Trophoblast cell (in vitro differentiated cells and primary cell): ENCODE measurements around the gene DOCK10.

Experiments used
- DNase-seq, 2 donors: peaks; one replicate each; pipeline ENCODE4 v3.0.0-alpha.2; 2016
- H2AFZ ChIP-seq: 2 replicates; pipeline ENCODE4 v1.6.1; 2013; ENCODE audit warnings: low read length, moderate library complexity, mild to moderate bottlenecking; ENCODE audit not compliant: insufficient read depth, poor library complexity
- H2AK5ac ChIP-seq: 2 replicates; pipeline ENCODE4 v1.6.1; 2013; ENCODE audit warnings: mild to moderate bottlenecking, low read length
- H2BK120ac ChIP-seq: 2 replicates; pipeline ENCODE4 v1.6.1; 2013; ENCODE audit warnings: low read length, mild to moderate bottlenecking, moderate library complexity; ENCODE audit not compliant: insufficient read depth, poor library complexity
- H2BK12ac ChIP-seq: 2 replicates; pipeline ENCODE4 v1.6.1; 2013; ENCODE audit warnings: mild to moderate bottlenecking, low read length, moderate library complexity
- H2BK5ac ChIP-seq: 2 replicates; pipeline ENCODE4 v1.6.1; 2013; ENCODE audit warnings: low read length, low read depth, moderate library complexity, mild to moderate bottlenecking; ENCODE audit not compliant: poor library complexity
- H3K14ac ChIP-seq: 2 replicates; pipeline ENCODE4 v1.6.1; 2013; ENCODE audit warnings: mild to moderate bottlenecking, low read length
- H3K18ac ChIP-seq: 2 replicates; pipeline ENCODE4 v1.6.1; 2013; ENCODE audit warnings: mild to moderate bottlenecking, low read length
- H3K23ac ChIP-seq: 2 replicates; pipeline ENCODE4 v1.6.1; 2013; ENCODE audit warnings: low read length
- H3K27ac ChIP-seq: 2 replicates; pipeline ENCODE4 v1.5.1; 2013; ENCODE audit warnings: low read depth, mild to moderate bottlenecking, inconsistent platforms, low read length, moderate library complexity
- H3K27me3 ChIP-seq: 2 replicates; pipeline ENCODE4 v1.6.1; 2013; ENCODE audit warnings: inconsistent platforms, mild to moderate bottlenecking, low read length, moderate library complexity; ENCODE audit not compliant: insufficient read depth
- H3K36me3 ChIP-seq, 2 experiments: 1 replicate in 1 of 2; 2 replicates in 1 of 2; pipeline ENCODE4 v1.6.1; 2013; ENCODE audit warnings: low read length in 2 of 2, mild to moderate bottlenecking in 2 of 2, moderate library complexity in 1 of 2; ENCODE audit not compliant: insufficient read depth in 2 of 2, control insufficient read depth in 1 of 2
- H3K4ac ChIP-seq: 2 replicates; pipeline ENCODE4 v1.6.1; 2013; ENCODE audit warnings: low read depth, mild to moderate bottlenecking, low read length, moderate library complexity
- H3K4me1 ChIP-seq, 2 experiments: 1 replicate in 1 of 2; 2 replicates in 1 of 2; pipeline ENCODE4 v1.6.1; 2013; ENCODE audit warnings: low read length in 2 of 2, mild to moderate bottlenecking in 2 of 2, moderate library complexity in 1 of 2; ENCODE audit not compliant: insufficient read depth in 2 of 2, control insufficient read depth in 1 of 2
- H3K4me2 ChIP-seq: 2 replicates; pipeline ENCODE4 v1.6.1; 2013; ENCODE audit warnings: inconsistent platforms, mild to moderate bottlenecking, low read length, moderate library complexity
- H3K4me3 ChIP-seq: 2 replicates; pipeline ENCODE4 v1.5.1; 2013; ENCODE audit warnings: mild to moderate bottlenecking, low read depth, low read length, inconsistent platforms
- H3K79me1 ChIP-seq: one replicate; pipeline ENCODE4 v1.6.1; 2013; ENCODE audit warnings: low read length
- H3K79me2 ChIP-seq: 2 replicates; pipeline ENCODE4 v1.6.1; 2013; ENCODE audit warnings: low read length, mild to moderate bottlenecking; ENCODE audit not compliant: control insufficient read depth, insufficient read depth, poor library complexity
- H3K9ac ChIP-seq: 2 replicates; pipeline ENCODE4 v1.6.1; 2013; ENCODE audit warnings: mild to moderate bottlenecking, low read length
- H3K9me3 ChIP-seq: 2 replicates; pipeline ENCODE4 v1.6.1; 2013; ENCODE audit warnings: low read depth, mild to moderate bottlenecking, control low read depth, inconsistent platforms, low read length; ENCODE audit not compliant: insufficient read depth
- H4K12ac ChIP-seq: 2 replicates; pipeline ENCODE4 v1.6.1; 2013; ENCODE audit warnings: low read depth, mild to moderate bottlenecking, low read length, moderate library complexity
- H4K8ac ChIP-seq: 2 replicates; pipeline ENCODE4 v1.6.1; 2013; ENCODE audit warnings: low read depth, mild to moderate bottlenecking, low read length, moderate library complexity
- H4K91ac ChIP-seq: one replicate; pipeline ENCODE4 v1.6.1; 2013; ENCODE audit warnings: low read depth, mild to moderate bottlenecking, low read length, moderate library complexity
- WGBS: extraction: QIAGEN DNeasy Blood & Tissue Kit; methylation state at CpG from one replicate; pipeline ENCODE4 v1.1.7; 2013; ENCODE audit warnings: missing lambda C conversion rate; ENCODE audit not compliant: insufficient read length, insufficient coverage; ENCODE audit errors: extremely low coverage; 5-methylcytosine and 5-hydroxymethylcytosine counted together

Gene DOCK10

DNA sequence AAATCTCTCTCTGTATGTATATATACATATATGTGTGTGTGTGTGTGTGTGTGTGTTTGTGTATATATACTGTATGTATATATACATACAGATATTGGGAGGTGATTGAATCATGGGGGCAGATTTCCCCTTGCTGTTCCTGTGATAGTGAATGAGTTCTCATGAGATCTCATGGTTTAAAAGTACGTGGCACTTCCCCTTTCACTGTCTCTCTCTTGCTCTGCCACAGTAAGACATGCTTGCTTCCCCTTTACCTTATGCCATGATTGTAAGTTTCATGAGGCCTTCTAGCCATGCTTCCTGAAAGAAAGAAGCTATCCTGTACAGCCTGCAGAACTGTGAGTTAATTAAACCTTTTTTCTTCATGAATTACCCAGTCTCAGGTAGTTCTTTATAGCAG is 307.3 kb downstream of the DOCK10 start:
- H3K79me2 ChIP-seq: no peaks in the 10 kb centered on the region
- no peak overlapping the region for H3K14ac ChIP-seq
- no peak overlapping the region for H3K4me2 ChIP-seq
- H4K12ac ChIP-seq: no peak overlapping the region
- no peak overlapping the region for H2BK5ac ChIP-seq
- H2BK12ac ChIP-seq: no peak overlapping the region
- no peaks in the 10 kb centered on the region for H3K4me1 ChIP-seq
- H3K23ac ChIP-seq: no peak overlapping the region
- H3K27ac ChIP-seq: no peak overlapping the region
- no CpG with 5 or more reads among the region's 1 CpG for WGBS
- H4K91ac ChIP-seq: no peak overlapping the region
- no peaks in the 10 kb centered on the region for H3K27me3 ChIP-seq
- H2AFZ ChIP-seq: no peak overlapping the region
- H3K18ac ChIP-seq: no peak overlapping the region
- H3K4ac ChIP-seq: no peak overlapping the region
- no peak overlapping the region for H2AK5ac ChIP-seq
- H3K9me3 ChIP-seq: peaks cover 9% of the 10 kb centered on the region
- H3K79me1 ChIP-seq: no peaks in the 10 kb centered on the region
- no peaks in the 10 kb centered on the region for H3K36me3 ChIP-seq
- no peak overlapping the region for H2BK120ac ChIP-seq
- no peak for DNase-seq
- H4K8ac ChIP-seq: no peak overlapping the region
- H3K4me3 ChIP-seq: no peak overlapping the region
- H3K9ac ChIP-seq: no peak overlapping the region

DNA sequence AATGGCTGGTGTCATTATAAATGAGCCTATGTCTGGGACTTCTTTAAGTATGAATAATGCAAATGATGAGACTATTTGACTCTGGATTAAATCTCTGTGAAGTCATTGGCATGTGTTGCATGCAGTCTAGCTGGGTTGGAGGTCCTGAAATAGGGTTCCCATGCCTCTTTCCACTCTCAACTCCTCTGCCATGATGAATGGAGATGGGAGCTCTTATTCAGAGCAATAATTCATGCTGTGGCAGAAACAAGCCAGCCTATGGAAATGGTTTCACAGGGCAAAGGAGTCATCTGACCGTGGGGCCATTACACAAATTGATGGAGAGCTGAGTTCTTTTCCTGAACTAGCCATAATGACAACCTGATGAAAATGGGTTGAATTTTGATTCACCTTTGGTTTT is 310.6 kb downstream of the DOCK10 start:
- Histone ChIP-seq H3K4me2 (no peak overlapping the region), H3K27me3 (no peaks in the 10 kb centered on the region), H2BK12ac (no peak overlapping the region), H3K14ac (no peak overlapping the region), H3K79me1 (no peaks in the 10 kb centered on the region), H3K23ac (no peak overlapping the region), H3K18ac (no peak overlapping the region), H3K27ac (no peak overlapping the region), H2AFZ (no peak overlapping the region), H2BK120ac (no peak overlapping the region), H4K8ac (no peak overlapping the region), H3K79me2 (no peaks in the 10 kb centered on the region), H3K36me3 (no peaks in the 10 kb centered on the region), H3K4ac (no peak overlapping the region), H4K12ac (no peak overlapping the region), H3K4me3 (no peak overlapping the region), H3K9me3 (peaks cover 6% of the 10 kb centered on the region), H2AK5ac (no peak overlapping the region), H3K9ac (no peak overlapping the region), H4K91ac (no peak overlapping the region), H3K4me1 (no peaks in the 10 kb centered on the region), H2BK5ac (no peak overlapping the region)
- WGBS: no CpG with 5 or more reads among the region's 1 CpG
- DNase-seq: no peak

DNA sequence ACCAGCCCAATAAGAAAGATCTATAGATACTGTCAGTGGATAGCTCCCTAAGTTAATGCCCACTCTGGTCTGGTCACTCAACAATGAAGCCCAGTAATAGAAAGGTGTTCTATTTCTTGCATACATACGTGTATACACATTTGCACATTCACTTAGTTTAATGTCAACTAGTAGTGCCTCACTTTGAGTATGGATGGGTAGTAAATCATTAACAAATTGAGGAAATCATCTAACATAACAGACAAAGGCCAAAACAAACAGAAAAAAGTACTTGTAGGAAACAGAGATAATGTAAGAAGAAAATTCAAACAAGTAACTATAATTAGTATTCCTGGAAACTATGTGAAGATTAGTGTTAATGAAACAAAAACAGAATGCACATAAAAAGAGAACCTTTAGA is 312.8 kb downstream of the DOCK10 start:
- Histone ChIP-seq H3K23ac (no peak overlapping the region), H3K4me3 (no peak overlapping the region), H3K27me3 (no peaks in the 10 kb centered on the region), H4K91ac (no peak overlapping the region), H3K18ac (no peak overlapping the region), H3K4me2 (no peak overlapping the region), H3K9me3 (no peaks in the 10 kb centered on the region), H3K27ac (no peak overlapping the region), H3K14ac (no peak overlapping the region), H3K79me1 (no peaks in the 10 kb centered on the region), H2AFZ (no peak overlapping the region), H2AK5ac (no peak overlapping the region), H2BK120ac (no peak overlapping the region), H3K36me3 (no peaks in the 10 kb centered on the region), H4K8ac (no peak overlapping the region), H3K79me2 (no peaks in the 10 kb centered on the region), H3K4me1 (no peaks in the 10 kb centered on the region), H3K4ac (no peak overlapping the region), H3K9ac (no peak overlapping the region), H2BK5ac (no peak overlapping the region), H4K12ac (no peak overlapping the region), H2BK12ac (no peak overlapping the region)
- no peak for DNase-seq
- no CpG with 5 or more reads among the region's 1 CpG for WGBS

DNA sequence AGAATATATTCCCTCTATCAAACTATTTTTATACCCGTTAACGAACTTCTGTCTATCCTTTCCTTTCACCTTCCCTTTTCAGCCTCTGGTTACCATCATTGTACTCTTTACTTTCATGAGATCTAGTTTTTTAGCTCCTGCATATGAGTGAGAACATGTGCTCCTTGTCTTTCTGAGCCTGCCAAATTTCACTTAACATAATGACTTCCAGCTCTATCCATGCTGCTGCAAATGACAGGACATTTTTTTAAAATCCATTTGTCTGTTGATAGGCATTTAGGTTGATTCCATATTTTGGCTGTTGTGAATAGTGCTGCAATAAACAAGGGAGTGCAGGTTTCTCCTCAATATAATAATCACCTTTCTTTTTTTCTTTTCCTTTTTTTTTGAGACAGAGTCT is 317.9 kb downstream of the DOCK10 start:
- Histone ChIP-seq H3K27me3 (no peaks in the 10 kb centered on the region), H3K36me3 (no peaks in the 10 kb centered on the region), H2BK5ac (no peak overlapping the region), H4K12ac (no peak overlapping the region), H3K4me2 (no peak overlapping the region), H3K4me3 (no peak overlapping the region), H3K79me1 (no peaks in the 10 kb centered on the region), H4K91ac (no peak overlapping the region), H3K27ac (no peak overlapping the region), H3K9me3 (no peaks in the 10 kb centered on the region), H2BK120ac (no peak overlapping the region), H3K4me1 (no peaks in the 10 kb centered on the region), H2AK5ac (no peak overlapping the region), H3K4ac (no peak overlapping the region), H3K9ac (no peak overlapping the region), H3K14ac (no peak overlapping the region), H3K18ac (no peak overlapping the region), H4K8ac (no peak overlapping the region), H3K23ac (no peak overlapping the region), H3K79me2 (no peaks in the 10 kb centered on the region), H2AFZ (no peak overlapping the region), H2BK12ac (no peak overlapping the region)
- no peak for DNase-seq
- 100% methylated on average over 2 of the region's 2 CpGs for WGBS
